T-helper 1 cell treated with Interleukin-12 subunit alpha and Interleukin-12 subunit beta and Interleukin-4 antibody, amounts not matched to agents 30 μg/mL and 1 μg/mL, for 36 hours (primary cell): ENCODE results near the gene RNF20.
A peak's percentile ranks its signal among the peaks of the same experiment; 100 is the strongest.

Experiments
- H3K27ac Mint-ChIP-seq: one replicate; pipeline ENCODE4 v1.8.0; 2021; ENCODE audit warnings: mild to moderate bottlenecking, mixed read lengths
- H3K27me3 Mint-ChIP-seq: one replicate; pipeline ENCODE4 v1.8.0; 2021; ENCODE audit warnings: low read depth, mixed read lengths
- H3K36me3 Mint-ChIP-seq: one replicate; pipeline ENCODE4 v1.8.0; 2021; ENCODE audit warnings: low read depth, mixed read lengths
- H3K4me1 Mint-ChIP-seq: one replicate; pipeline ENCODE4 v1.8.0; 2021; ENCODE audit warnings: low read depth, mixed read lengths
- H3K4me3 Mint-ChIP-seq: one replicate; pipeline ENCODE4 v1.8.0; 2021; ENCODE audit warnings: mild to moderate bottlenecking, moderate library complexity, mixed read lengths
- H3K9me3 Mint-ChIP-seq: one replicate; pipeline ENCODE4 v1.8.0; 2021; ENCODE audit warnings: mixed read lengths

RNF20 gene, protein sequence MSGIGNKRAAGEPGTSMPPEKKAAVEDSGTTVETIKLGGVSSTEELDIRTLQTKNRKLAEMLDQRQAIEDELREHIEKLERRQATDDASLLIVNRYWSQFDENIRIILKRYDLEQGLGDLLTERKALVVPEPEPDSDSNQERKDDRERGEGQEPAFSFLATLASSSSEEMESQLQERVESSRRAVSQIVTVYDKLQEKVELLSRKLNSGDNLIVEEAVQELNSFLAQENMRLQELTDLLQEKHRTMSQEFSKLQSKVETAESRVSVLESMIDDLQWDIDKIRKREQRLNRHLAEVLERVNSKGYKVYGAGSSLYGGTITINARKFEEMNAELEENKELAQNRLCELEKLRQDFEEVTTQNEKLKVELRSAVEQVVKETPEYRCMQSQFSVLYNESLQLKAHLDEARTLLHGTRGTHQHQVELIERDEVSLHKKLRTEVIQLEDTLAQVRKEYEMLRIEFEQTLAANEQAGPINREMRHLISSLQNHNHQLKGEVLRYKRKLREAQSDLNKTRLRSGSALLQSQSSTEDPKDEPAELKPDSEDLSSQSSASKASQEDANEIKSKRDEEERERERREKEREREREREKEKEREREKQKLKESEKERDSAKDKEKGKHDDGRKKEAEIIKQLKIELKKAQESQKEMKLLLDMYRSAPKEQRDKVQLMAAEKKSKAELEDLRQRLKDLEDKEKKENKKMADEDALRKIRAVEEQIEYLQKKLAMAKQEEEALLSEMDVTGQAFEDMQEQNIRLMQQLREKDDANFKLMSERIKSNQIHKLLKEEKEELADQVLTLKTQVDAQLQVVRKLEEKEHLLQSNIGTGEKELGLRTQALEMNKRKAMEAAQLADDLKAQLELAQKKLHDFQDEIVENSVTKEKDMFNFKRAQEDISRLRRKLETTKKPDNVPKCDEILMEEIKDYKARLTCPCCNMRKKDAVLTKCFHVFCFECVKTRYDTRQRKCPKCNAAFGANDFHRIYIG

DNA sequence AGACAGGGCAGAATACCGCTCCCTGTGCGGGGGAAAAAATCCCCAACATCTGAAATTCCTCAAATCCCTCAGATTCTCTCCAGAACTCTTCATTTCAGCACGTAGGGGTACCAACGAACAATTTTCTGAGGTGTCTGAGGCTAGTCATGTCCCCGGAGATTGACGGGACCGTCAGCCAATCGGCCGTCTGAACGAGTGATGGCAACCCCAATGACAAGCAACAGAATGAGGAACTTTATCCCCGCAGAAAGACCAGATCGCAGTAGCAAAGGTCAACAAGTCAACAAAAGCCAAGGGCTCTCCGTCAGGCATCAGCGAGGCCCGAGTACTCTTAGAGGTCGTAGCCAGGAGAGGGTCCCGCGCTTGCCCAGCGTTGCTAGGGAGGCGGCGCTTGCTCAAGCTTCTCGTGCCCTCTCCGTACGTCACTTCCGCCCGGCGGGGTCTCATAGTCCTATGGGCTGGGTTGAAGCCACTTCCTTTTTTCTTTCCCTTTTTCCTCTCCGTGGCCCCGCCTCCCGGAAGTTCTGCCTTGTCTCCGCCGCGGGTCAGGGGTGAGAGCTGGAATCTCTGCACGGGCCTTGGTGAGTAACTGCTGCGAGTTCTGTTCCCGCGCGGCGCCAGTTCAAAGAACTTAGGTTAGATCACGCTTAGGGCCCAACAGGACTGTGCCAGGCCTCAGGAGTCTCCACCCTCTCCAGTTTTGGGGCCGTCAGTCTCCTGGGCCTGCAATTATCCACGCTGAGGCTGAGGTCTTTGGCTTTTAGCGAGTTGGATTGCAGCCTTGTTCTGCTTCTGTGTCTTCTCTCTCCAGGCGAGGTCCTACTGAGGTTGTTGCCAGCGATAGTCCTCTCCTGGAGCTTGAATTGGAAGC, at the start of gene RNF20:
RNF20 (plus strand) TSS at position 520 of the 871 bp plus-strand sequence. CDS start 1,571 bp downstream, outside the sequence.
- Mint-ChIP-seq H3K27ac (peak within 1 kb of the TSS; percentile 100), H3K9me3 (no peaks in the 10 kb centered on the region), H3K4me1 (peaks cover 22% of the 10 kb centered on the region), H3K27me3 (peaks cover 4% of the 10 kb centered on the region), H3K36me3 (peaks cover 12% of the 10 kb centered on the region), H3K4me3 (peak within 1 kb of the TSS; percentile 98)

DNA sequence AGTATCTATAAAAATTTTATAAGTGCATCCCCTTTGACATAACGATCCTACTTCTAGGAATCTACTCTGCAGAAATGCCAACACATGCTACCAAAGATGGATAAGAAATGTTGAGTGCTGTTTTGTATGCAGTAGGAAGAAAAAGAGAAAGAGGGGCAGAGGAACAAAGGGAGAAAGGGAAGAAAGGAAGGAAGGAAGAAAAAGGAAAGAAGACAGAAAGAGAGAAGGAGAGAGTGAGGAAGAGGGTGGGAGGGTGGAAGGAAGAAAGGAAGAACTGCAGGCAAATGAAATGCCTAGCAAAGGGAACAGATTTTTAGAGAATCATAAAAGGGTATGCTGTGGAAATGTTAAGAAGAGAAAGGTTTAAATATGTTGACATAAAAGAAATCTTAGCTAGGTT, 49.6 kb upstream of the RNF20 start:
- Mint-ChIP-seq H3K9me3 (no peaks in the 10 kb centered on the region), H3K4me3 (no peak overlapping the region), H3K27me3 (peaks cover 51% of the 10 kb centered on the region), H3K36me3 (no peaks in the 10 kb centered on the region), H3K4me1 (peaks cover 2% of the 10 kb centered on the region), H3K27ac (no peak overlapping the region)

DNA sequence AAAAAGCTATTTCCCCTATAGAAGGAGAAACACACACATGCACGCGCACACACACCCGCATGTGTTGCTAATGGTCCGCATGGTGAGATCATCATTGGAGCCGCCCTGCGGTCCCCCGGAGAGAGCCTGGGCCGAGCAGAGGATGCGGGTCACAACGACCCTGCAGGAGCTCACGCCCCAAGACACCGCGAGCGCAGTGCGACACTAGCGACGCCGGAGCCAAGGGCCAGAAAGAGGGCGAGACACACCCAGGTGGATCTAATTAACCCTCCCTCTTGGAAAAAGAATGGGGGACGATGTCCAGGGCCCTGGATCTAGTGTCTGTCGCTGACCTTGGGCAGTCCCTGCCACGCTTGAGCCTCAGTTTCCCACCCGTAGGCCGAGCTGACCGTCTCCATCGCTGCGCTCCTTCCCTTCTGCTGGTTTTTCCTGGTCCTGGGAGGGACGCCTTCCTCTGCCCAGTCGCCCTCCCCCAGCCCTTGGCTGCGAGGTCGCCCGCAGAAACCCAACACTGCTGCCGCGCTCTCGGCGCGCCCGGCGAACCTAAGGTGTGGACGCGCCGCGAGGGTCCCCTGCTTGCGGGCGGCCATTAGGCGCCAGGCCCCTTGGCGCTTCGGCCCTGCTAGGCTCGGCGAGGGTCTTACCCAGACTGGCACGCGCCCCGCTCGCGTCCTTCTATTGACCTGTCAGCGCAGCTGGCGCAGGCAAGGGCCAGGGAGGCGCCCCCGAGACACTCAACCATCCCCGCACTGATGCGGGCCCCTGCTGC, 47.5 kb upstream of the RNF20 start:
- no peaks in the 10 kb centered on the region for H3K36me3 Mint-ChIP-seq
- peaks cover 2% of the 10 kb centered on the region for H3K4me1 Mint-ChIP-seq
- no peaks in the 10 kb centered on the region for H3K9me3 Mint-ChIP-seq
- no peak overlapping the region for H3K27ac Mint-ChIP-seq
- no peak overlapping the region for H3K4me3 Mint-ChIP-seq
- H3K27me3 Mint-ChIP-seq: peaks cover 47% of the 10 kb centered on the region

DNA sequence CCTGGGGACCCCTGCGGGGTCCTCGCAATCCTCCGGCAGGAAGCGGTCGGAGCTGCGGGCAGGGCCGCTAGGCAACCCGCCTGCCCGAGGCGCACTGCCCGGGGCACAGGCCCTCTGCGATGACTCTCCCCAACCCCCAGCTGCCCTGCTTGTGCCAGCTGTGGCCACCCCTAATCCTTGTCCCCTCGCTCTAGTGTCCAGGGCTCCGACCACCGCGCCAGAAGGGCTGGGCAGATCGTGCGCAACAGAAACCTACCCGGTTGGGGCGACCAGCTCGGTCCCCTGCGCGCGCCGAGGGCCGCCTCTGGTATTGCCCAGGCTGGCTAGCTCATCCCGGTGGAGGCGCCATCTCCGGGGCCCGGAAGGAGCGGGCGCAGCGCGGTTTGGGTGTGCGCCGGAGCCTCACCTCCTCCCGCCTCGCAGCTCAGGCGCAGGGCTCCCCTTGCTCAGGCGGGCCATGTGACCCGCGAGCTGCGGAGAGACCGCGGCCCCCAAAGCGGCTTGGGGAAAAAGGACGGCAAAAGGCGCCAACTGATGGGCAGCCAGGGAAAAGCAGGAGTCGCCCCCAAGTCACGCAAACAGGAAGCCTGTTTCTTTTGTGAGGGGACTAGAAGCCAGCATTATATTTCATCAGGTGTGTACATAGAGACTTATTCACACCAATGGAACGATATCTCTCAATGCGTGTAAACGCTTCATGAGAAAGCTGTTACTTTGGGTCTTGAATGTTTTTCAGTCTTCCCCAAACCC, 46.8 kb upstream of the RNF20 start:
- H3K27ac Mint-ChIP-seq: no peak overlapping the region
- peaks cover 47% of the 10 kb centered on the region for H3K27me3 Mint-ChIP-seq
- no peak overlapping the region for H3K4me3 Mint-ChIP-seq
- peaks cover 2% of the 10 kb centered on the region for H3K4me1 Mint-ChIP-seq
- no peaks in the 10 kb centered on the region for H3K36me3 Mint-ChIP-seq
- H3K9me3 Mint-ChIP-seq: no peaks in the 10 kb centered on the region

DNA sequence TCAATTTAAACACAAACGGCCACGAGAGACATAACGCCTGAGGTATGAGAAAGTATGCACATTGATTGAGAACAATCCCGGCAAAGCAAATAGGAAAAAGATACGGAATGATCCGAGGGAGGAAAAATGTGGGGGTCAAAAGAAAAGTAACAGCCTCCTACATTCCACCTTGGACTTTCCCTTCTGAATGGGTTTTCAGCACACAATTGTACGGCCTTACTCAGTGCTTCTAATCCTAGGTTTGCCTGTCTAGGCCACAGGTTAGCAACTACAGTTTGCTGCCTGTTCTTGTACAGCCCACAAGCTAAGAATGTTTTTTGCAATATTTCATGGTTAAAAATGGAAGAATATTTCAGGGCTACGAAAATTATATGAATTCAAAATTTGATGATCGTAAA, 46.2 kb upstream of the RNF20 start:
- H3K27me3 Mint-ChIP-seq: peaks cover 46% of the 10 kb centered on the region
- no peak overlapping the region for H3K27ac Mint-ChIP-seq

DNA sequence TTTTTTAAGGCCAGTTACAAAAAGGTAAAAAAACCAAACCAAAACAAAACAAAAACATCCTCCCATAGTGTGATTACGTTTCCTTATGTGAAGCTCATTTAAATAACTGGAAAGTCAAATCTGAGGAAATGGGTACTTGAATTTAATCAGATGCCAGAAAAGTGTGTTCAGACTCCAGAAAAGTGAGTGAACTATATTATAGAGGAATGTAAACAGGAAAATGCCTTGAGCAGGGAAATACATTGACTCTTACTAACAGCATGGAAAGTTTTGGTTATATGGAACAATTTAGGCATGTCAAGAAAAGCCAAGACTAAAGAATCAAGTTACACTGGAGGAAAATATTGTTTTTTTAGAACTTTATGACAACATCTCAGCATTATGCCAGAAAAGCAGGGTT, 37.8 kb upstream of the RNF20 start:
- Mint-ChIP-seq H3K4me1 (no peaks in the 10 kb centered on the region), H3K9me3 (no peaks in the 10 kb centered on the region), H3K36me3 (no peaks in the 10 kb centered on the region), H3K4me3 (no peak overlapping the region), H3K27me3 (peaks cover 5% of the 10 kb centered on the region), H3K27ac (no peak overlapping the region)

More for the DNA sequence above, 46.2 kb upstream of the RNF20 start:
- H3K9me3 Mint-ChIP-seq: no peaks in the 10 kb centered on the region
- H3K4me3 Mint-ChIP-seq: no peak overlapping the region
- peaks cover 2% of the 10 kb centered on the region for H3K4me1 Mint-ChIP-seq
- H3K36me3 Mint-ChIP-seq: no peaks in the 10 kb centered on the region

DNA sequence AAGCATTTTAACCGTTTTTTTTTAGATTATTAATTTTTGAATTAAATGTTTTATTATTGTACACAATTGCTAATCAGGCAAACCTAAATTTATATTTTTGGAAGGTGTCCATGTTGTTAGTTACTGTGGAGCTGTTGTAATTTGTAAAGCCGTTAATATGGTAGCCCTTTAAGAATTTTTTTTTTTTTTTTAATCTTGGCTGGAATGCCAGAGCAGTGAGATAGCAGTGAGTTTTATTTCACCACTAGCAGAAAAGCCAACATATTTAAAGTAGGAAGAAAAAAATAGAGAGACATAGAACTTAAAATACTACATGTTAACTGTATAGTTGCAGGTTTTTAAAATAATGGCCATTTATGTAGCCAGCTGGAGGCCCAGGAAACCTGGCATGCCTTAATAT, 35.3 kb upstream of the RNF20 start:
- H3K4me3 Mint-ChIP-seq: no peak overlapping the region
- H3K27me3 Mint-ChIP-seq: peaks cover 5% of the 10 kb centered on the region
- no peak overlapping the region for H3K27ac Mint-ChIP-seq
- H3K4me1 Mint-ChIP-seq: no peaks in the 10 kb centered on the region
- no peaks in the 10 kb centered on the region for H3K36me3 Mint-ChIP-seq
- no peaks in the 10 kb centered on the region for H3K9me3 Mint-ChIP-seq

DNA sequence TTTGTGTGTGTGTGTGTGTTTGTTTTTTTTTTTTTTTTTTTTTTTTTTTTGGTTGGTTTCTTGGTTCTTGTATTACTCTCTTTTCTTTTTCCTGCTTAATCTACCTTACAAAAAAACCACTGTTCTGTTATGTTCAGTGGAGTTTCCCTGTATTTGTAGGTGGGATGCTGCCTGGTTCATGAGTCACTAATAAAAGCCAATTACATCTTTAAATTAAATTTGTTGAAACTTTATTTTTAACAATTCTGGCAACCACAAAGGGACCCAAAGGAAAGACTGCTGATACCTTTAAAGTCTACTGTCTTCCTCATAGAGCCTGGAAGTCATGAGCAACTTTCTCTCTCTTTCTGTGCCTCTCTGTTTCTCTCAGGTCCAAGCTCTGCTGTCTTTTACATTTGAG, 29.5 kb upstream of the RNF20 start:
- Mint-ChIP-seq H3K4me3 (no peak overlapping the region), H3K27ac (no peak overlapping the region), H3K9me3 (no peaks in the 10 kb centered on the region), H3K4me1 (no peaks in the 10 kb centered on the region), H3K27me3 (no peaks in the 10 kb centered on the region), H3K36me3 (no peaks in the 10 kb centered on the region)

DNA sequence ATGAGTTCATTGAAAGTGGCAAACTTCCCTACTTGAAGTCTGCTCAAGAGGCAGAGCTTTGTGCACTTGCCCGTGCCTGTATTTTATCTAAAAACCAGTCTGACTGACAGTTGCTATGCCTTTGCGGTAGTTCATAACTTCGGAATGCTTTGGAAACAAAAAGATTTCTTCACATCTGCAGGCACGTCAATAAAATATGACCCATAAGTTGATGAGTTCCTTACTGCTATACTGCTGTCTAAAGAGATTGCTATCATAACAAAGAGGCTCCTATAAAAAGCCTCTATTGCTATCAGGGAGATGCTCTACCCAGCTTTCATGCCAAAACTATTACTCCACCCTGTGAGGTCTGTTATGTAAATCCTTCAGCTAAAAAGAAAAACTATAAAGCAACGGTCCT, 25.4 kb upstream of the RNF20 start:
- no peak overlapping the region for H3K4me3 Mint-ChIP-seq
- no peak overlapping the region for H3K27ac Mint-ChIP-seq
- H3K9me3 Mint-ChIP-seq: no peaks in the 10 kb centered on the region
- no peaks in the 10 kb centered on the region for H3K27me3 Mint-ChIP-seq
- no peaks in the 10 kb centered on the region for H3K36me3 Mint-ChIP-seq
- H3K4me1 Mint-ChIP-seq: no peaks in the 10 kb centered on the region

DNA sequence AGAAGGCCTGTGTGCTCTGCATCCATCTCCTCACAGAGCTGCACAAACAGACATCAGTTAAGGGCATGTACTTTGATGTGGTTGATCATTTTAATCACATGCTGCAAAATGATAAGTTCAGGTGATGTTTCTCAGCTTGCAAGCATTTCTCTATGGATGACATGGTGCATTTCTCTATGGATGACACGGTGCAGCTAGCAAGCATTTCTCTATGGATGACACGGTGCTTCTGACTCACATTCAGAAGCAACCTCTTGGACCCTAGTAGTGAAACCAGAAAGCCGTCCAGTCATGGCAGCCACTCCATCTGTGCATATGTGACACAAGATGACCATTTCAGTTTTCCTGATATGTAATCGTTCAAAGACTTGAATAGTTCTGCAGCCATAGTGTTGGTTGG, 24.1 kb upstream of the RNF20 start:
- H3K4me3 Mint-ChIP-seq: no peak overlapping the region
- no peaks in the 10 kb centered on the region for H3K9me3 Mint-ChIP-seq
- no peak overlapping the region for H3K27ac Mint-ChIP-seq
- H3K36me3 Mint-ChIP-seq: no peaks in the 10 kb centered on the region
- no peaks in the 10 kb centered on the region for H3K4me1 Mint-ChIP-seq
- peaks cover 10% of the 10 kb centered on the region for H3K27me3 Mint-ChIP-seq

DNA sequence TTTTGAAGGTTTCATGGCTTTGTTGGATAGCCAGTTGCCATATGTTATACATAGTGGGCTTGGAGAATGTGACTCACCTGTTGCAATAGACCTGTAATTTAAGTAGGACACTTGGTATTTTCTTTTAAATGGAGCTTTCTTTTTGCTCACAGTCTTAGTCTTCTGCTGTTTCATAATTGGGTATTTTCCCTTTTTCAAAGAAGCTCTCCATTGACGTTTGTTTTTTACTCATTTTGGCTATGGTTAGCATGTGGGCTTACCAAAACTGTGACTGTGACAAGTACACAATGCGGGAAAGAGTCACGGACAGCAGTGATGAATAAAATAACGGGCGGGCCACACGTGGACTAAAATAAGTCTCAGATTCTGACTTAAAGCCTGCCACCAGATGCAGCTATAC, 23.2 kb upstream of the RNF20 start:
- H3K4me3 Mint-ChIP-seq: no peak overlapping the region
- no peak overlapping the region for H3K27ac Mint-ChIP-seq
- H3K36me3 Mint-ChIP-seq: no peaks in the 10 kb centered on the region
- no peaks in the 10 kb centered on the region for H3K4me1 Mint-ChIP-seq
- no peaks in the 10 kb centered on the region for H3K9me3 Mint-ChIP-seq
- H3K27me3 Mint-ChIP-seq: peaks cover 15% of the 10 kb centered on the region

DNA sequence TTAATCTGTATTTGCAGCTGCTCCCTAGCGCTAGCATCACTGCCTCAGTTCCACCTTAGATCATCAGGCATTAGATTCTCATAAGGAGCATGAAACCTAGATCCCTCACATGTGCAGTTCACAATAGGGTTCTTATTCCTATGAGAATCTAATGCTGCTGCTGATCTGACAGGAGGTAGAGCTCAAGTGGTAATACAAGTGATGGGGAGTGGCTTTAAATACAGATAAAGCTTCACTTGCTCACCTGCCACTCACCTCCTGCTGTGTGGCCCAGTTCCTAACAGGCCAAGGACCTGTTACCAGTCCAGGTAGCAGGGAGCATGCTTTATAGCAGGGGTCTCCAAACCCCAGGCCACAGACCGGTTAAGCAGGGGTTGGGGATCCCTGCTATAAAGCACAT, 22.6 kb upstream of the RNF20 start:
- Mint-ChIP-seq H3K27me3 (peaks cover 15% of the 10 kb centered on the region), H3K36me3 (no peaks in the 10 kb centered on the region), H3K4me1 (no peaks in the 10 kb centered on the region), H3K27ac (no peak overlapping the region), H3K4me3 (no peak overlapping the region), H3K9me3 (no peaks in the 10 kb centered on the region)

DNA sequence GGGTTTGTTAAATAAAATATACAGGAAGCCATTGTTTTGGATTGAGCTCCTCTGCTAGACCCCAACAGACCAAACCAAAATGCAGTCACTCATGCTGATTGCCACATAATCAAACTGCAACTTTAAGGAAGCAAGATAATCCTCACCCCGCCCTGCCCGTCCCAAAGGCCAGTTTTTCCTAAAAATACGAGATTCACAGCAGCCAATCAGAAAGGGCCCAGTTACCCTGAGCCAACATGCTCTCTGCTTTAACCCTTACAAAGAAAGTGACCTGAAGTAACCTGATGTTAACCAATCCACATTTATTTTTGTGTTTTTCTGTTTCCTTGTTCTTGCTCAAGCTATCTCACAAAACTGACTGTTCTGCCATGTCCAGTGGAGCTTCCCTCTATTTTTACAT, 21.5 kb upstream of the RNF20 start:
- Mint-ChIP-seq H3K27me3 (peaks cover 25% of the 10 kb centered on the region), H3K36me3 (no peaks in the 10 kb centered on the region), H3K4me3 (no peak overlapping the region), H3K9me3 (no peaks in the 10 kb centered on the region), H3K27ac (no peak overlapping the region), H3K4me1 (no peaks in the 10 kb centered on the region)
